ENCODE measurements around the gene MOK. TPM values are rescaled to one million over a fixed set of nuclear protein-coding genes. Genes with fewer than 3 reads are reported as not detected.

Gene MOK
- total RNA-seq, 3 donors from 2014 or later = 3.2 to 5.5 (median 4.4) TPM

- Mint-ChIP-seq H3K9me3 (no peaks in the 10 kb centered on the region), H3K36me3 (ENCODE audit: insufficient read depth) (peaks cover 8% of the 10 kb centered on the region), H3K4me3 (no peak overlapping the region), H3K27me3 (ENCODE audit: low read depth) (no peaks in the 10 kb centered on the region), H3K4me1 (ENCODE audit: low read depth) (peaks cover 75% of the 10 kb centered on the region)
- no peak for ATAC-seq
- no peak for DNase-seq
Observed at GRCh38 chr14:102180248-102180998, 124.5 kb downstream of the MOK start.

Other genes with a start within 250 kb of the MOK start
- 1,000 to 10,000 TPM; 1,385 to 1,509 (median 1,444) TPM for gene HSP90AA1, start 218.1 kb downstream of the MOK start, total RNA-seq
- gene WDR20, start 165.3 kb downstream of the MOK start, total RNA-seq = 10 to 100 TPM; 28.7 to 33.9 (median 29.9) TPM
- gene ZNF839, start 14.6 kb upstream of the MOK start, total RNA-seq = 10 to 100 TPM; 14.9 to 16.6 (median 15.5) TPM
- 10 to 100 TPM; 57.7 to 63.9 (median 58.4) TPM for gene CINP, start 57.7 kb upstream of the MOK start, total RNA-seq
- gene TECPR2, start 57.8 kb upstream of the MOK start, total RNA-seq = 1 to 10 TPM; 5.5 to 6.7 (median 5.6) TPM
- gene ANKRD9, start 204.6 kb upstream of the MOK start, total RNA-seq = 10 to 100 TPM in 1 of 3 donors, 1 to 10 TPM in 2; 6.7 to 11.0 (median 8.7) TPM

Data from activated T-cell treated with anti-CD3 and anti-CD28 coated beads, Interleukin-2, amount 50 U/mL, for 4 hours (primary cell).